Activated CD8-positive, alpha-beta memory T cell treated with anti-CD3 and anti-CD28 coated beads, Interleukin-2, amount 50 U/mL, for 4 hours (primary cell): ENCODE results near the gene RYR2.

ENCODE experiments used
- DNase-seq: peaks from one replicate; pipeline ENCODE4 v3.0.0-alpha.2; 2020

Gene RYR2

GRCh38 chr1:237206065-237206414 is 164.1 kb downstream of the RYR2 start:
- no peak for DNase-seq

GRCh38 chr1:237211031-237211430 is 169.0 kb downstream of the RYR2 start:
- DNase-seq: no peak

GRCh38 chr1:237211540-237211939 is 169.6 kb downstream of the RYR2 start:
- DNase-seq: no peak

GRCh38 chr1:237219751-237220642 is 178.0 kb downstream of the RYR2 start:
- no peak for DNase-seq

GRCh38 chr1:237223419-237223818 is 181.4 kb downstream of the RYR2 start:
- no peak for DNase-seq

- no peak for DNase-seq
These were observed 184.4 kb downstream of the RYR2 start for GRCh38 chr1:237226177-237226944.

GRCh38 chr1:237227476-237227875 is 185.5 kb downstream of the RYR2 start:
- DNase-seq: no peak

GRCh38 chr1:237228421-237228820 is 186.4 kb downstream of the RYR2 start:
- DNase-seq: no peak

GRCh38 chr1:237229333-237229732 is 187.3 kb downstream of the RYR2 start:
- no peak for DNase-seq

GRCh38 chr1:237232501-237232900 is 190.5 kb downstream of the RYR2 start:
- no peak for DNase-seq

- no peak for DNase-seq
These were observed 193.1 kb downstream of the RYR2 start for GRCh38 chr1:237235091-237235490.

- no peak for DNase-seq
These were observed 195.7 kb downstream of the RYR2 start for GRCh38 chr1:237237721-237238120.

GRCh38 chr1:237239248-237239647 is 197.3 kb downstream of the RYR2 start:
- DNase-seq: no peak

- DNase-seq: no peak
These were observed 199.1 kb downstream of the RYR2 start for GRCh38 chr1:237241038-237241437.

- no peak for DNase-seq
These were observed 202.8 kb downstream of the RYR2 start for GRCh38 chr1:237244778-237245177.

- no peak for DNase-seq
These were observed 205.5 kb downstream of the RYR2 start for GRCh38 chr1:237247442-237247841.

GRCh38 chr1:237249120-237249519 is 207.1 kb downstream of the RYR2 start:
- no peak for DNase-seq

GRCh38 chr1:237250055-237250454 is 208.1 kb downstream of the RYR2 start:
- no peak for DNase-seq

GRCh38 chr1:237255071-237255470 is 213.1 kb downstream of the RYR2 start:
- DNase-seq: no peak

GRCh38 chr1:237258871-237259270 is 216.9 kb downstream of the RYR2 start:
- DNase-seq: no peak

- DNase-seq: no peak
These were observed 219.2 kb downstream of the RYR2 start for GRCh38 chr1:237261198-237261597.

GRCh38 chr1:237267743-237268142 is 225.8 kb downstream of the RYR2 start:
- DNase-seq: no peak

- no peak for DNase-seq
These were observed 228.0 kb downstream of the RYR2 start for GRCh38 chr1:237269938-237270337.

GRCh38 chr1:237270353-237270752 is 228.4 kb downstream of the RYR2 start:
- no peak for DNase-seq
